ENCODE results near the gene SLC23A1. TPM values are rescaled to one million over a fixed set of nuclear protein-coding genes. Genes with fewer than 3 reads are reported as not detected.

SLC23A1 gene
- total and polyA plus RNA-seq, 2 of the 13 experiments (the other 11 are each of a cell fraction or from before 2014, with no cell fraction given), result 6.0 to 6.6 TPM

- TF ChIP-seq ZNF34 (CRISPR knock-in tag; IDR thresholded peaks at IDR 0.05; ENCODE audit: borderline replicate concordance) (no peak), ZFY (CRISPR knock-in tag; IDR thresholded peaks at IDR 0.05) (0 out of 2 replicates have a peak, but pooled peaks have one; percentile 6), SOX6 (IDR thresholded peaks at IDR 0.05) (no peak), SOX6 (CRISPR knock-in tag; IDR thresholded peaks at IDR 0.05) (no peak; the same call in 1 of the 2 replicates), ZNF124 (CRISPR knock-in tag; IDR thresholded peaks at IDR 0.05) (no peak), TEAD2 (CRISPR knock-in tag; IDR thresholded peaks at IDR 0.05) (no peak), PBX2 (CRISPR knock-in tag; IDR thresholded peaks at IDR 0.05) (no peak), PRMT3 (CRISPR knock-in tag; IDR thresholded peaks at IDR 0.05; ENCODE audit: borderline replicate concordance, low read depth) (no peak), TBL1XR1 (IDR thresholded peaks at IDR 0.05; ENCODE audit: borderline replicate concordance, low read length, partially characterized antibody) (no peak), RBM22 (optimal IDR thresholded peaks at IDR 0.05; ENCODE audit: low read length) (no peak), KDM2A (CRISPR knock-in tag; IDR thresholded peaks at IDR 0.05; ENCODE audit: borderline replicate concordance, low read depth) (0 out of 2 replicates have a peak, but pooled peaks have one; percentile 55), SRY (CRISPR knock-in tag; IDR thresholded peaks at IDR 0.05) (no peak), ZNF24 (IDR thresholded peaks at IDR 0.05) (no peak), KDM5B (CRISPR knock-in tag; IDR thresholded peaks at IDR 0.05; ENCODE audit: borderline replicate concordance) (no peak), ZBTB44 (CRISPR knock-in tag; IDR thresholded peaks at IDR 0.05) (no peak; the same call in 1 of the 2 replicates), ZBTB1 (CRISPR knock-in tag; IDR thresholded peaks at IDR 0.05; ENCODE audit: borderline replicate concordance) (no peak), ZNF776 (CRISPR knock-in tag; IDR thresholded peaks at IDR 0.05) (no peak), MTA3 (CRISPR knock-in tag; IDR thresholded peaks at IDR 0.05) (no peak), CBX5 (CRISPR knock-in tag; IDR thresholded peaks at IDR 0.05; ENCODE audit: borderline replicate concordance) (peak; percentile 55; the same call in 1 of the 2 replicates), MED13 (CRISPR knock-in tag; IDR thresholded peaks at IDR 0.05) (no peak), HOXA7 (CRISPR knock-in tag; IDR thresholded peaks at IDR 0.05) (no peak), SMARCE1 (IDR thresholded peaks at IDR 0.05; ENCODE audit: borderline replicate concordance) (no peak), ZBTB8A (CRISPR knock-in tag; IDR thresholded peaks at IDR 0.05; ENCODE audit: borderline replicate concordance, low read depth) (no peak), CBFB (CRISPR knock-in tag; IDR thresholded peaks at IDR 0.05) (no peak), ZNF274 (CRISPR knock-in tag; IDR thresholded peaks at IDR 0.05) (no peak), ONECUT2 (CRISPR knock-in tag; IDR thresholded peaks at IDR 0.05) (no peak)
- TF ChIP-seq, protein P1, sequence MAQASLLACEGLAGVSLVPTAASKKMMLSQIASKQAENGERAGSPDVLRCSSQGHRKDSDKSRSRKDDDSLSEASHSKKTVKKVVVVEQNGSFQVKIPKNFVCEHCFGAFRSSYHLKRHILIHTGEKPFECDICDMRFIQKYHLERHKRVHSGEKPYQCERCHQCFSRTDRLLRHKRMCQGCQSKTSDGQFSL (CRISPR knock-in tag; IDR thresholded peaks at IDR 0.05), result no peak
- TF ChIP-seq, protein P2, sequence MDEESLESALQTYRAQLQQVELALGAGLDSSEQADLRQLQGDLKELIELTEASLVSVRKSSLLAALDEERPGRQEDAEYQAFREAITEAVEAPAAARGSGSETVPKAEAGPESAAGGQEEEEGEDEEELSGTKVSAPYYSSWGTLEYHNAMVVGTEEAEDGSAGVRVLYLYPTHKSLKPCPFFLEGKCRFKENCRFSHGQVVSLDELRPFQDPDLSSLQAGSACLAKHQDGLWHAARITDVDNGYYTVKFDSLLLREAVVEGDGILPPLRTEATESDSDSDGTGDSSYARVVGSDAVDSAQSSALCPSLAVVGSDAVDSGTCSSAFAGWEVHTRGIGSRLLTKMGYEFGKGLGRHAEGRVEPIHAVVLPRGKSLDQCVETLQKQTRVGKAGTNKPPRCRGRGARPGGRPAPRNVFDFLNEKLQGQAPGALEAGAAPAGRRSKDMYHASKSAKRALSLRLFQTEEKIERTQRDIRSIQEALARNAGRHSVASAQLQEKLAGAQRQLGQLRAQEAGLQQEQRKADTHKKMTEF (CRISPR knock-in tag; IDR thresholded peaks at IDR 0.05), result peak; percentile 45; the same call in 1 of the 2 replicates
Observed at GRCh38 chr5:139385061-139386049, 2.3 kb upstream of the SLC23A1 start (continued).

All from HepG2 (cell line).